Muscle layer of duodenum (tissue), 2 donors: Measurements from ENCODE around the gene OFD1.

Experiments used
- H3K27ac ChIP-seq: one replicate; pipeline ENCODE4 v1.7.0; 2013; ENCODE audit warnings: mild to moderate bottlenecking, low read length
- H3K27me3 ChIP-seq: one replicate; pipeline ENCODE4 v1.7.0; 2013; ENCODE audit warnings: low read depth, mild to moderate bottlenecking, control low read depth, low read length
- H3K36me3 ChIP-seq, 2 donors: one replicate each; pipeline ENCODE4 v1.7.0; 2013; ENCODE audit warnings: low read length in 2 of 2, control low read depth in 1 of 2, mild to moderate bottlenecking in 1 of 2; ENCODE audit not compliant: insufficient read depth in 2 of 2, control insufficient read depth in 1 of 2
- H3K4me1 ChIP-seq, 2 donors: one replicate each; pipeline ENCODE4 v1.7.0; 2013; ENCODE audit warnings: low read length in 2 of 2, mild to moderate bottlenecking in 2 of 2, control low read depth in 1 of 2, moderate library complexity in 1 of 2; ENCODE audit not compliant: insufficient read depth in 2 of 2, control insufficient read depth in 1 of 2
- H3K4me3 ChIP-seq, 2 donors: one replicate each; pipeline ENCODE4 v1.7.0; 2013; ENCODE audit warnings: low read length in 2 of 2, low read depth in 1 of 2, mild to moderate bottlenecking in 1 of 2
- H3K9me3 ChIP-seq, 2 donors: one replicate each; pipeline ENCODE4 v1.7.0; 2013; ENCODE audit warnings: low read length in 2 of 2, control low read depth in 1 of 2, mild to moderate bottlenecking in 1 of 2; ENCODE audit not compliant: control insufficient read depth in 1 of 2
- donor health status: healthy.

OFD1 gene

GRCh38 chrX:13778916-13779315 is 44.4 kb downstream of the OFD1 start:
- no peaks in the 10 kb centered on the region for H3K4me1 ChIP-seq
- H3K9me3 ChIP-seq = no peaks in the 10 kb centered on the region
- no peak overlapping the region for H3K4me3 ChIP-seq
- peaks cover 0 to 8% of the 10 kb centered on the region in 2 donors for H3K36me3 ChIP-seq
- no peak overlapping the region for H3K27ac ChIP-seq
- no peaks in the 10 kb centered on the region for H3K27me3 ChIP-seq

GRCh38 chrX:13780868-13781427 is 46.4 kb downstream of the OFD1 start:
- Histone ChIP-seq H3K27ac (no peak overlapping the region), H3K4me3 (no peak overlapping the region)

GRCh38 chrX:13786048-13786447 is 51.5 kb downstream of the OFD1 start:
- H3K4me3 ChIP-seq = no peak overlapping the region
- H3K27ac ChIP-seq = no peak overlapping the region
- peaks cover 0 to 3% of the 10 kb centered on the region in 2 donors for H3K4me1 ChIP-seq
- H3K36me3 ChIP-seq = no peaks in the 10 kb centered on the region
- H3K27me3 ChIP-seq = no peaks in the 10 kb centered on the region
- H3K9me3 ChIP-seq = no peaks in the 10 kb centered on the region

More at GRCh38 chrX:13780868-13781427, 46.4 kb downstream of the OFD1 start:
- H3K27me3 ChIP-seq = no peaks in the 10 kb centered on the region
- no peaks in the 10 kb centered on the region for H3K4me1 ChIP-seq
- H3K9me3 ChIP-seq = no peaks in the 10 kb centered on the region
- H3K36me3 ChIP-seq = no peaks in the 10 kb centered on the region

DNA sequence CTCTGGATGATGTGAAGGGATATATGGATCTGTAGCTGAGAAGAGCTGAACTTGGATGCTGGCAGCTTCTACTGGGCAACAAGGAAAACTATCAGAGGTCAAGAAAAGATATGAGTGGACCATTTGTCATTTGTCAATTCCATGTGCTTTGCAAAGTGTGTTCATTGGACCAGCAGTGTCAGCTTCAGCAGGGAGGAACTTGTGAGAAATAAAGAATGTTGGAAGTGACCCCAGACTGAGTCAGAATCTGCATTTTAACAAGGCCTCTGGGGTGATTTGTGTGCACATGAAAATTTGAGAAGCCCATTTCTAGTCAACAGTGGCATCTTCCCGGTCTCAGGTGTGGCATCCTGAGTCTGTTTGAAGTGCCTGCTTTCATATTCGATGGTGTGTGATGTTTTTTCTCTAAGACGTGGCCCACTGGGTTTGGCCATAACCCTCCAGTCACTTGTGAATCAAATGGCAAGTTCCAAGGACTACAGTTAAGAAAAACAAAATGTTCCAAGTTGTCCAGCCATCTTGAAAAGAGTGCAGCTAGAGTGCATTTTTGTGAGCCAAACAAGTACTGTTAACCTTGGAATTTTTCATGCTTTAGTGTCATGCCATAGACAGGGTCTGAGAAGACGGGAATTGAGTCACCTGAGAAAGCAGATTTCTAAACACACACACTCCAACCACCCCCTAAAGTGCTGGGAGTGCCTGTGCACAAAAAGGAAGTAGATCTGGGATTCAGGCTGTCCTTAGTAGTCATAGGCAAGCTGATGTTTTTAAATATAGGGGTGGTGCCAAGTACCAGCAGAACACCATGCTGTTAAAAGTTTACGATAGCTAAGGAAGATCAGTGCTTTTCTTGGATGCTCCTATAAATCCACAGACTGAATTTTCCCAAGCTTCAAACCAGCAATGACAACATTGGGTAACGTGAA is 55.9 kb downstream of the OFD1 start:
- Histone ChIP-seq H3K9me3 (no peaks in the 10 kb centered on the region), H3K27ac (no peak overlapping the region), H3K27me3 (no peaks in the 10 kb centered on the region), H3K4me3 (no peak overlapping the region), H3K36me3 (no peaks in the 10 kb centered on the region), H3K4me1 (peaks cover 0 to 3% of the 10 kb centered on the region in 2 donors)

GRCh38 chrX:13791145-13791544 is 56.6 kb downstream of the OFD1 start:
- Histone ChIP-seq H3K27ac (no peak overlapping the region), H3K36me3 (no peaks in the 10 kb centered on the region), H3K27me3 (no peaks in the 10 kb centered on the region), H3K4me1 (peaks cover 0 to 3% of the 10 kb centered on the region in 2 donors), H3K9me3 (no peaks in the 10 kb centered on the region), H3K4me3 (no peak overlapping the region)

DNA sequence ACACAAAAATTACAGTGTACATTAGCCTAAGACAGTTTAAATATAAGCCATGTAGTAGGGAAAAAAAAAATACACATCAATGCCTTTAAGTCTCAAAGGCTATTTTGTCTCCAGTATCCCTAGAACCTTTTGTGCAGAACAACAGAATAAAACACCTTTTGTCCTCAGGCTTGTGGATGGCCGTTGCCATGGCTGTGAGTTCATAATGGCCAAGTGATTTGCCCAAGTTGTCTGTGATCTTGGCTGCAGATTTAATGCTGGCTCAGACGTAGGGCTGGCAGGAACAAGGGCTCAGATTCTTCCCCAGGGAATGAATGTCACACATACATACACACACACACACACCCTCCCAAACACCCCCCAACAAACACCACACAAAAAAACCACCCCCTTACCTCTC is 57.0 kb downstream of the OFD1 start:
- Histone ChIP-seq H3K27me3 (no peaks in the 10 kb centered on the region), H3K4me1 (peaks cover 0 to 3% of the 10 kb centered on the region in 2 donors), H3K4me3 (no peak overlapping the region), H3K36me3 (no peaks in the 10 kb centered on the region), H3K9me3 (no peaks in the 10 kb centered on the region), H3K27ac (no peak overlapping the region)

DNA sequence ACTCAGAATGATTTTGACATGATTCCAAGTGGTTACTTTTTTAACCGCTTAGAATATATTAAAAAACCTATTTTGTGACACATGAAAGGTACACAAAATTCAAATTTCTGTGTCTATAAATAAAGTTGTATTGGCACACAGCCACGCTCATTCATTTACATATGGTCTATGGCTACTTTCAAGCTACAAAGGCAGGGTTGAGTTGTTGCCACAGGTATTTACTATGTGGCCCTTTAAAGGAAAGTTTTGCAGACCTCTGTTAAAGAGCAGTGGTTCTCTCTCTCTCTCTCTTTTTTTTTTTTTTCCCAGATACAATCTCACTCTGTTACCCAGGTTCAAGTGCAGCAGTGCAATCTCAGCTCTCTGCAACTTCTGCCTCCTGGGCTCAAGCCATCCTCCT is 59.3 kb downstream of the OFD1 start:
- no peaks in the 10 kb centered on the region for H3K27me3 ChIP-seq
- no peak overlapping the region for H3K27ac ChIP-seq
- no peaks in the 10 kb centered on the region for H3K9me3 ChIP-seq
- H3K4me3 ChIP-seq = no peak overlapping the region
- H3K4me1 ChIP-seq = peaks cover 0 to 3% of the 10 kb centered on the region in 2 donors
- no peaks in the 10 kb centered on the region for H3K36me3 ChIP-seq

DNA sequence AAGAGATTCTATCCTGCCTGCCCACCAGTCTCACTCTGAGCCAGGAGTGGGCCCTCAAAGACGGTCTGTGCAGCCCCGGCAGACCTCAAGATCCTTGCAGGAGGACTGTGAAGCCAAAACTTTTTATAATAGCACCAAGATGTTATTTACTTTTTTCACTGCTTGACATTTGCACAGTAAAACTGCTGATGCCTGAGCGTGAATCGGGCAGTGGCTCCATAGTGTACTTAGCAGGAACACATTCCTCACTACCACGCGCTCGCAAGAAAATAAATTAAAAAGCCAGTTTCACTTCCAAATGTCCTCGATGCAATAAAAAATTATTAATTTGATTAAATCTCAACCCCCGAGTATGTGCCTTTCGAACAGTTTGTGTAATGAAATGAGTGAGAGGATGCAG is 59.9 kb downstream of the OFD1 start:
- Histone ChIP-seq H3K36me3 (no peaks in the 10 kb centered on the region), H3K27ac (no peak overlapping the region), H3K9me3 (no peaks in the 10 kb centered on the region), H3K27me3 (no peaks in the 10 kb centered on the region), H3K4me3 (no peak overlapping the region), H3K4me1 (peaks cover 0 to 3% of the 10 kb centered on the region in 2 donors)

- H3K27ac ChIP-seq = no peak overlapping the region
- no peaks in the 10 kb centered on the region for H3K27me3 ChIP-seq
- H3K4me1 ChIP-seq = no peaks in the 10 kb centered on the region
- H3K36me3 ChIP-seq = no peaks in the 10 kb centered on the region
- no peak overlapping the region for H3K4me3 ChIP-seq
- no peaks in the 10 kb centered on the region for H3K9me3 ChIP-seq
These were observed 63.0 kb downstream of the OFD1 start for GRCh38 chrX:13797512-13797911.

DNA sequence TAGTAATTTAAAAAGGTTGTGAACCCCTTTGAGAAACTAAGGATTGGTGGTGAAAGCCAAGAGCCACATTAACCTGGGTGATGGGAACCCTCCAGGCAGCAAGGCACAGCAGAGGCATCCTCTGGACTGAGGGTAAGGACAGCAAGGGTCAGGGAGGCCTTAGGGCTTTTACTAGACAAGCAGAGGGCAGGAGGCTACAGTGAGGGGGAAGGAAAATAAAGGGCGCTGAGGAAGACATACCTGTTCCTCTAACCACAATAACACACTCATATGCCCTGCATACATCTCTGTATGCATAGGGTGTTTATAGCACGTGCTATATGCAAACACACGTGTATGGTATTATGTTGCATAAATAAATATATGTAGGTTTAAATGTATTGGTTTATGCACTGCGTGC is 63.6 kb downstream of the OFD1 start:
- no peaks in the 10 kb centered on the region for H3K27me3 ChIP-seq
- no peaks in the 10 kb centered on the region for H3K4me1 ChIP-seq
- no peak overlapping the region for H3K27ac ChIP-seq
- H3K9me3 ChIP-seq = no peaks in the 10 kb centered on the region
- H3K4me3 ChIP-seq = no peak overlapping the region
- H3K36me3 ChIP-seq = no peaks in the 10 kb centered on the region

GRCh38 chrX:13803116-13803515 is 68.6 kb downstream of the OFD1 start:
- Histone ChIP-seq H3K36me3 (no peaks in the 10 kb centered on the region), H3K27me3 (no peaks in the 10 kb centered on the region), H3K27ac (no peak overlapping the region), H3K9me3 (no peaks in the 10 kb centered on the region), H3K4me3 (no peak overlapping the region), H3K4me1 (no peaks in the 10 kb centered on the region)
